IMR-90 (cell line): Measurements from ENCODE around the gene CCDC92.

ENCODE experiments used
- BHLHE40 ChIP-seq: fragments of 150-350 bp; IDR thresholded peaks from 2 replicates; pipeline ENCODE4 v1.6.1; 2016; ENCODE audit warnings: mild to moderate bottlenecking, low read depth, low read length
- CEBPB ChIP-seq: IDR thresholded peaks from 2 replicates; pipeline ENCODE4 v1.6.1; 2012; ENCODE audit warnings: low read depth, low read length, improper control_type of control experiment
- CHD1 ChIP-seq: IDR thresholded peaks from 2 replicates; pipeline ENCODE4 v1.6.1; 2012; ENCODE audit warnings: low read depth, low read length, improper control_type of control experiment
- FOS ChIP-seq: fragments of 150-350 bp; IDR thresholded peaks from 2 replicates; pipeline ENCODE4 v1.6.1; 2016; ENCODE audit warnings: low read depth, low read length
- MAFK ChIP-seq: IDR thresholded peaks from 2 replicates; pipeline ENCODE4 v1.6.1; 2012; ENCODE audit warnings: low read depth, low read length, improper control_type of control experiment
- MAZ ChIP-seq: IDR thresholded peaks from 2 replicates; pipeline ENCODE4 v1.6.1; 2012; ENCODE audit warnings: low read depth, mild to moderate bottlenecking, low read length, improper control_type of control experiment, moderate library complexity, borderline replicate concordance
- POLR2A ChIP-seq: IDR thresholded peaks from 2 replicates; pipeline ENCODE4 v1.6.1; 2012; ENCODE audit warnings: mild to moderate bottlenecking, low read depth, low read length
- RAD21 ChIP-seq: IDR thresholded peaks from 2 replicates; pipeline ENCODE4 v1.6.1; 2012; ENCODE audit warnings: low read length, improper control_type of control experiment
- RCOR1 ChIP-seq: IDR thresholded peaks from 2 replicates; pipeline ENCODE4 v1.6.1; 2012; ENCODE audit warnings: mild to moderate bottlenecking, low read length, improper control_type of control experiment; ENCODE audit not compliant: insufficient replicate concordance
- RFX5 ChIP-seq: IDR thresholded peaks from 2 replicates; pipeline ENCODE4 v1.8.0; 2012; ENCODE audit warnings: low read depth, mild to moderate bottlenecking, low read length, moderate library complexity
- SMC3 ChIP-seq: fragments of 150-350 bp; IDR thresholded peaks from 2 replicates; pipeline ENCODE4 v1.6.1; 2016; ENCODE audit warnings: low read depth, mild to moderate bottlenecking, antibody characterized with exemption, low read length, moderate library complexity
- TF ChIP-seq, protein P1 (sequence below): conservative IDR thresholded peaks from 2 replicates; pipeline ENCODE4 v1.5.1; 2012; ENCODE audit warnings: mild to moderate bottlenecking, low read depth, low read length, improper control_type of control experiment
- TF ChIP-seq, protein P2 (sequence below): fragments of 150-350 bp; IDR thresholded peaks from 2 replicates; pipeline ENCODE4 v1.6.1; 2016; ENCODE audit warnings: low read depth, mild to moderate bottlenecking, low read length, moderate library complexity, borderline replicate concordance
- TF ChIP-seq, protein P3 (sequence below): fragments of 150-350 bp; IDR thresholded peaks from 2 replicates; pipeline ENCODE4 v1.6.1; 2017; ENCODE audit warnings: mild to moderate bottlenecking, antibody characterized with exemption, low read length, low read depth

DNA sequence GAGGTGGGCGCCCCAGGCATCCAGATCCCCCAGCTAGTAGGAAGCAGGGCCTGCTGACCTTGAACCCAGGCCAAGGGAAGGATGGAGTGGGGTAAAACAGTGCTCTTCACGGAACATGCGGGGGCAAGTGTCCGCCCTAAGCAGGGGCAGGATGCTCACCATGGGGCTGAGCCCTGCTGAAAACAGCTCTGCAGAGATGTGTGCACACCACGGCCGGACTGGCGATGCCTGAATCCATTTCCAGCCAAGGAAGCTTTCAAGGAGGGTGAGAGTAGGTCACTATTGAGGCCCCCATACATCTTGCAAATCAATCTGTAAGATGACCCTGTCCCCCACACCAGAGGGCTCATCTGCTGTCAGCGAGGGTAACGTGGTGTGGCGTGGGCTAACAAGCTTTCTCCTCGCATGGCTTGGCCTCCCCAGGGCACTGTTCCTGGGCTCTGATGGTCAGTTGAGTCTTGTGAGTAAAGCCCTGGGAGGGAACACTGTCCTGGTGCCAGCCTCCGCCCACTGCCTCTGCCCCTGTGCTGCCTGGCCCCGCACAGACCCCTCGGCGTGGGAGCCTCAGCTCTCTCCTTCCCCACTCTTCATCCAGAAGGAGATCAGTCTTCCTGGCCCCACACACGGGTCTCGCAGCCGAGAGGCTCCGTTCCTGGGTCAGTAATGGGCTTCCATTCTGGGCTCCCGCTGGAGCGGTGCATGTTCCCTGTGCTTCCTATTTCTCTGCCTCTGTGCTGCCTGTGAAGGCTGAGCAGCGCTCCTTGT, 69.1 kb downstream of the CCDC92 start:
- TF ChIP-seq RFX5 (no peak), CHD1 (no peak), BHLHE40 (no peak), MAFK (no peak), FOS (no peak), POLR2A (no peak), MAZ (no peak), CEBPB (no peak), RCOR1 (no peak), RAD21 (no peak), SMC3 (no peak)
- TF ChIP-seq, protein P1, sequence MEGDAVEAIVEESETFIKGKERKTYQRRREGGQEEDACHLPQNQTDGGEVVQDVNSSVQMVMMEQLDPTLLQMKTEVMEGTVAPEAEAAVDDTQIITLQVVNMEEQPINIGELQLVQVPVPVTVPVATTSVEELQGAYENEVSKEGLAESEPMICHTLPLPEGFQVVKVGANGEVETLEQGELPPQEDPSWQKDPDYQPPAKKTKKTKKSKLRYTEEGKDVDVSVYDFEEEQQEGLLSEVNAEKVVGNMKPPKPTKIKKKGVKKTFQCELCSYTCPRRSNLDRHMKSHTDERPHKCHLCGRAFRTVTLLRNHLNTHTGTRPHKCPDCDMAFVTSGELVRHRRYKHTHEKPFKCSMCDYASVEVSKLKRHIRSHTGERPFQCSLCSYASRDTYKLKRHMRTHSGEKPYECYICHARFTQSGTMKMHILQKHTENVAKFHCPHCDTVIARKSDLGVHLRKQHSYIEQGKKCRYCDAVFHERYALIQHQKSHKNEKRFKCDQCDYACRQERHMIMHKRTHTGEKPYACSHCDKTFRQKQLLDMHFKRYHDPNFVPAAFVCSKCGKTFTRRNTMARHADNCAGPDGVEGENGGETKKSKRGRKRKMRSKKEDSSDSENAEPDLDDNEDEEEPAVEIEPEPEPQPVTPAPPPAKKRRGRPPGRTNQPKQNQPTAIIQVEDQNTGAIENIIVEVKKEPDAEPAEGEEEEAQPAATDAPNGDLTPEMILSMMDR = no peak
- TF ChIP-seq, protein P2, sequence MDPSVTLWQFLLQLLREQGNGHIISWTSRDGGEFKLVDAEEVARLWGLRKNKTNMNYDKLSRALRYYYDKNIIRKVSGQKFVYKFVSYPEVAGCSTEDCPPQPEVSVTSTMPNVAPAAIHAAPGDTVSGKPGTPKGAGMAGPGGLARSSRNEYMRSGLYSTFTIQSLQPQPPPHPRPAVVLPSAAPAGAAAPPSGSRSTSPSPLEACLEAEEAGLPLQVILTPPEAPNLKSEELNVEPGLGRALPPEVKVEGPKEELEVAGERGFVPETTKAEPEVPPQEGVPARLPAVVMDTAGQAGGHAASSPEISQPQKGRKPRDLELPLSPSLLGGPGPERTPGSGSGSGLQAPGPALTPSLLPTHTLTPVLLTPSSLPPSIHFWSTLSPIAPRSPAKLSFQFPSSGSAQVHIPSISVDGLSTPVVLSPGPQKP = no peak
- TF ChIP-seq, protein P3, sequence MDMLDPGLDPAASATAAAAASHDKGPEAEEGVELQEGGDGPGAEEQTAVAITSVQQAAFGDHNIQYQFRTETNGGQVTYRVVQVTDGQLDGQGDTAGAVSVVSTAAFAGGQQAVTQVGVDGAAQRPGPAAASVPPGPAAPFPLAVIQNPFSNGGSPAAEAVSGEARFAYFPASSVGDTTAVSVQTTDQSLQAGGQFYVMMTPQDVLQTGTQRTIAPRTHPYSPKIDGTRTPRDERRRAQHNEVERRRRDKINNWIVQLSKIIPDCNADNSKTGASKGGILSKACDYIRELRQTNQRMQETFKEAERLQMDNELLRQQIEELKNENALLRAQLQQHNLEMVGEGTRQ = no peak
